H1 (cell line): ENCODE data around the gene SERINC1. TPM values are rescaled to one million over a fixed set of nuclear protein-coding genes. Genes with fewer than 3 reads are reported as not detected.

Experiments
- CTCF ChIA-PET: fragments of 300-600 bp; sonication (Branson Sonifier 250); formaldehyde crosslinking; loops from one replicate; lab custom pipeline; 2021; ENCODE audit not compliant: partially characterized antibody; lab: Charles Lee
- POLR2A ChIA-PET: fragments of 300-600 bp; sonication (Branson Sonifier 250); formaldehyde crosslinking; loops from one replicate; lab custom pipeline; 2021; ENCODE audit warnings: inconsistent platforms; ENCODE audit not compliant: partially characterized antibody; lab: Charles Lee
- DNase-seq, 2 experiments: peaks; one replicate each; pipeline versions ENCODE4 v3.0.0 to v3.0.0-alpha.2; 2010 to 2022; ENCODE audit warnings: low spot score in 2 of 2, low read depth in 1 of 2, mixed read lengths in 1 of 2
- FAIRE-seq: peaks from 2 replicates; lab custom pipeline; 2011; peaks lifted over from hg19 to GRCh38; lab: Jason Lieb, UNC
- H2AFZ ChIP-seq: 2 replicates; pipeline ENCODE4 v1.8.1; 2012; ENCODE audit warnings: low read length, inconsistent platforms
- H2AK5ac ChIP-seq: 2 replicates; pipeline ENCODE4 v1.6.1; 2013; ENCODE audit warnings: low read depth, low read length
- H2BK120ac ChIP-seq: replicated peaks from 2 replicates; pipeline ENCODE3; 2013; ENCODE audit warnings: low read depth, low read length, inconsistent platforms
- H2BK12ac ChIP-seq: 2 replicates; pipeline ENCODE4 v1.6.1; 2013; ENCODE audit warnings: low read depth, low read length
- H2BK15ac ChIP-seq: 2 replicates; pipeline ENCODE4 v1.6.1; 2013; ENCODE audit warnings: low read length
- H2BK20ac ChIP-seq: 2 replicates; pipeline ENCODE4 v1.6.1; 2013; ENCODE audit warnings: low read length
- H2BK5ac ChIP-seq: 2 replicates; pipeline ENCODE4 v1.6.1; 2013; ENCODE audit warnings: low read depth, low read length
- H3K14ac ChIP-seq: 2 replicates; pipeline ENCODE4 v1.6.1; 2013; ENCODE audit warnings: inconsistent platforms; ENCODE audit not compliant: insufficient read length
- H3K18ac ChIP-seq: 2 replicates; pipeline ENCODE4 v1.6.1; 2013; ENCODE audit warnings: low read length; ENCODE audit errors: extremely low read depth
- H3K23ac ChIP-seq: 2 replicates; pipeline ENCODE4 v1.6.1; 2013; ENCODE audit warnings: inconsistent platforms; ENCODE audit not compliant: insufficient read length
- H3K23me2 ChIP-seq: 2 replicates; pipeline ENCODE4 v1.6.1; 2013; ENCODE audit warnings: low read depth, low read length
- H3K27ac ChIP-seq: 2 replicates; pipeline ENCODE4 v1.6.1; 2011; ENCODE audit warnings: low read depth, low read length, inconsistent platforms
- H3K27me3 ChIP-seq, 4 experiments: replicated peaks in 1 of 4; 1 replicate in 1 of 4; 2 replicates in 3 of 4; pipeline versions ENCODE4 v1.6.1 to v1.8.1; 2011 to 2013; ENCODE audit warnings: low read length in 3 of 4, mild to moderate bottlenecking in 3 of 4, inconsistent platforms in 2 of 4, mixed read lengths in 2 of 4, moderate library complexity in 1 of 4; ENCODE audit not compliant: control insufficient read depth in 3 of 4, insufficient read depth in 3 of 4; ENCODE audit errors: extremely low read depth in 1 of 4
- H3K36me3 ChIP-seq, 4 experiments: 2 replicates each; pipeline versions ENCODE4 v1.6.1 to v1.8.1; 2011 to 2013; ENCODE audit warnings: mild to moderate bottlenecking in 4 of 4, low read length in 3 of 4, moderate library complexity in 2 of 4, control low read depth in 1 of 4, inconsistent platforms in 1 of 4; ENCODE audit not compliant: insufficient read depth in 4 of 4, control insufficient read depth in 2 of 4
- H3K4ac ChIP-seq: replicated peaks from 2 replicates; pipeline ENCODE3; 2013; ENCODE audit warnings: low read length, low read depth, mixed read lengths, inconsistent platforms; ENCODE audit not compliant: insufficient read length
- H3K4me1 ChIP-seq, 4 experiments: replicated peaks in 1 of 4; 1 replicate in 1 of 4; 2 replicates in 3 of 4; pipeline versions ENCODE4 v1.6.1 to v1.8.1; 2011 to 2013; ENCODE audit warnings: low read length in 3 of 4, inconsistent platforms in 2 of 4, mixed read lengths in 1 of 4; ENCODE audit not compliant: insufficient read depth in 4 of 4, control insufficient read depth in 3 of 4
- H3K4me2 ChIP-seq, 2 experiments: 2 replicates each; pipeline versions ENCODE4 v1.6.1 to v1.8.1; 2011 to 2013; ENCODE audit warnings: low read depth in 2 of 2, low read length in 2 of 2, control low read depth in 1 of 2, inconsistent platforms in 1 of 2, mild to moderate bottlenecking in 1 of 2; ENCODE audit not compliant: insufficient read depth in 1 of 2
- H3K4me3 ChIP-seq, 4 experiments: fragments of 200-600, 300-600 bp in 1 of 4; sonication (generic), shearing (Covaris generic), sonication (Bioruptor Twin) in 1 of 4; 2 replicates each; pipeline versions ENCODE4 v1.5.1 to v1.8.1; 2011 to 2016; ENCODE audit warnings: low read length in 4 of 4, low read depth in 3 of 4, control low read depth in 2 of 4, inconsistent platforms in 2 of 4, mild to moderate bottlenecking in 2 of 4, mixed read lengths in 1 of 4, moderate library complexity in 1 of 4; ENCODE audit not compliant: insufficient read depth in 2 of 4; ENCODE audit errors: extremely low read depth in 1 of 4
- H3K56ac ChIP-seq: replicated peaks from 2 replicates; pipeline ENCODE3; 2013; ENCODE audit warnings: low read depth, mild to moderate bottlenecking, mixed read lengths, low read length, inconsistent platforms; ENCODE audit not compliant: insufficient read length
- H3K79me1 ChIP-seq: 2 replicates; pipeline ENCODE4 v1.6.1; 2013; ENCODE audit warnings: low read depth, low read length, control low read depth
- H3K79me2 ChIP-seq, 2 experiments: 2 replicates each; pipeline versions ENCODE4 v1.6.1 to v1.8.1; 2012 to 2013; ENCODE audit warnings: low read length in 2 of 2, mild to moderate bottlenecking in 2 of 2, inconsistent platforms in 1 of 2; ENCODE audit not compliant: insufficient read depth in 2 of 2, control insufficient read depth in 1 of 2
- H3K9ac ChIP-seq, 4 experiments: replicated peaks in 1 of 4; 1 replicate in 1 of 4; 2 replicates in 3 of 4; pipeline versions ENCODE4 v1.6.1 to v1.8.1; 2011 to 2013; ENCODE audit warnings: low read depth in 3 of 4, low read length in 3 of 4, control low read depth in 2 of 4, mild to moderate bottlenecking in 2 of 4, moderate library complexity in 2 of 4, inconsistent platforms in 1 of 4; ENCODE audit errors: extremely low read depth in 1 of 4
- H3K9me3 ChIP-seq, 2 experiments: 2 replicates each; pipeline versions ENCODE4 v1.6.1 to v1.8.1; 2012 to 2013; ENCODE audit warnings: mild to moderate bottlenecking in 2 of 2, moderate library complexity in 2 of 2, control low read depth in 1 of 2, inconsistent platforms in 1 of 2, low read depth in 1 of 2, low read length in 1 of 2, mixed read lengths in 1 of 2; ENCODE audit not compliant: insufficient read depth in 2 of 2
- H4K20me1 ChIP-seq, 2 experiments: replicated peaks in 1 of 2; 2 replicates each; pipeline versions ENCODE3 to v1.8.1; 2011 to 2013; ENCODE audit warnings: inconsistent platforms in 2 of 2, low read length in 2 of 2, mild to moderate bottlenecking in 1 of 2; ENCODE audit not compliant: insufficient read depth in 2 of 2, control insufficient read depth in 1 of 2
- H4K5ac ChIP-seq: 2 replicates; pipeline ENCODE4 v1.6.1; 2013; ENCODE audit warnings: low read length, low read depth, mixed read lengths, inconsistent platforms; ENCODE audit not compliant: insufficient read length
- H4K8ac ChIP-seq: 2 replicates; pipeline ENCODE4 v1.8.0; 2013; ENCODE audit warnings: mild to moderate bottlenecking, moderate library complexity, low read length, inconsistent platforms; ENCODE audit not compliant: insufficient read depth; ENCODE audit errors: extremely low read depth
- H4K91ac ChIP-seq: replicated peaks from 2 replicates; pipeline ENCODE3; 2013; ENCODE audit warnings: low read length, mixed read lengths, inconsistent platforms; ENCODE audit not compliant: insufficient read length
- CHD2 ChIP-seq: IDR thresholded peaks from 2 replicates; pipeline ENCODE4 v1.6.1; 2012; ENCODE audit warnings: low read length, improper control_type of control experiment
- E2F6 ChIP-seq: IDR thresholded peaks from 2 replicates; pipeline ENCODE4 v1.6.1; 2012; ENCODE audit warnings: inconsistent platforms
- JUND ChIP-seq: IDR thresholded peaks from 2 replicates; pipeline ENCODE4 v1.6.1; 2011; ENCODE audit warnings: mild to moderate bottlenecking, improper control_type of control experiment, low read length
- SIN3A ChIP-seq, 2 experiments: IDR thresholded peaks in 1 of 2; conservative IDR thresholded peaks in 1 of 2; 2 replicates each; pipeline ENCODE4 v1.6.1; 2011 to 2012; ENCODE audit warnings: low read length in 2 of 2, improper control_type of control experiment in 1 of 2, low read depth in 1 of 2, mild to moderate bottlenecking in 1 of 2
- SIRT6 ChIP-seq: IDR thresholded peaks from one replicate; pipeline ENCODE4 v1.7.1; 2012; ENCODE audit warnings: low read length, inconsistent platforms
- SIX5 ChIP-seq: IDR thresholded peaks from 2 replicates; pipeline ENCODE4 v1.6.1; 2011; ENCODE audit warnings: mild to moderate bottlenecking, low read depth, low read length
- SP1 ChIP-seq: IDR thresholded peaks from 2 replicates; pipeline ENCODE4 v1.6.1; 2011; ENCODE audit warnings: low read depth, low read length
- SRF ChIP-seq: IDR thresholded peaks from 2 replicates; pipeline ENCODE4 v1.6.1; 2011; ENCODE audit warnings: mild to moderate bottlenecking, low read depth, low read length, moderate library complexity
- TCF12 ChIP-seq: IDR thresholded peaks from 2 replicates; pipeline ENCODE4 v1.6.1; 2011; ENCODE audit warnings: low read depth, mild to moderate bottlenecking, low read length
- WGBS, 2 experiments: shearing (Covaris generic) in 1 of 2; methylation state at CpG; one replicate each; pipeline versions ENCODE4 v1.1.6 to v1.1.7; 2013 to 2015; ENCODE audit warnings: low lambda C conversion rate in 2 of 2, mixed read lengths in 2 of 2, inconsistent platforms in 1 of 2, low coverage in 1 of 2, missing lambda C conversion rate in 1 of 2; ENCODE audit not compliant: insufficient replicate concordance in 2 of 2, insufficient coverage in 1 of 2, insufficient read length in 1 of 2; ENCODE audit errors: extremely low coverage in 1 of 2, missing lambda C conversion rate in 1 of 2; 5-methylcytosine and 5-hydroxymethylcytosine counted together
- polyA plus RNA-seq, 7 experiments: library from polyadenylated mRNA; depleted of rRNA in 3 of 7; stranded (reverse) in 5 of 7; unstranded in 2 of 7; fragments of >200 nt in 5 of 7; fragments of 200-250 nt in 2 of 7; gene quantifications; 1 replicate in 5 of 7; 2 replicates in 1 of 7; 4 replicates in 1 of 7; pipeline versions ENCODE4 v1.2.1 to v1.2.3, GENCODE V29; 2011 to 2013; ENCODE audit warnings: missing spikeins in 2 of 7, mixed read lengths in 2 of 7
- total RNA-seq: library from RNA; stranded (reverse); fragmentation: NEBNext Ultra II Directional; extraction: Animal tissue kit (Norgen Biotek cat#: 25700); gene quantifications from 2 replicates; pipeline ENCODE4 v1.2.1, GENCODE V29; 2021

SERINC1 gene
- total and polyA plus RNA-seq, 2 of the 8 experiments (the other 6 are each of a cell fraction or from before 2014, with no cell fraction given): 15.4 to 38.6 TPM

GRCh38 chr6:122422003-122422402, 49.6 kb downstream of the SERINC1 start:
- H4K5ac ChIP-seq: no peak overlapping the region
- no peak overlapping the region for H3K4me2 ChIP-seq
- 84% methylated on average over 2 of the region's 2 CpGs; no CpG with 5 or more reads in 1 of the 2 experiments for WGBS, 2 experiments
- no peaks in the 10 kb centered on the region for H3K23me2 ChIP-seq
- no peaks in the 10 kb centered on the region for H3K79me2 ChIP-seq
- no peak overlapping the region for H3K4me3 ChIP-seq
- H3K4ac ChIP-seq: no peak overlapping the region
- H2AFZ ChIP-seq: no peak overlapping the region
- CTCF ChIA-PET: interaction anchor here (0.6 to 0.8 kb wide), 2 partner anchors 221 to 417 kb away, joined by 3 read pairs; no protein-coding TSS in a partner anchor
- H3K27me3 ChIP-seq: no peaks in the 10 kb centered on the region
- FAIRE-seq: no peak
- H3K18ac ChIP-seq: no peak overlapping the region
- H2BK120ac ChIP-seq: no peak overlapping the region
- no peak overlapping the region for H4K91ac ChIP-seq
- no peak overlapping the region for H3K14ac ChIP-seq
- POLR2A ChIA-PET: interaction anchor here (0.9 kb wide), 1 partner anchor 20 kb away, joined by 3 read pairs; no protein-coding TSS in a partner anchor
- no peak for DNase-seq
- H3K9ac ChIP-seq: no peak overlapping the region
- H3K23ac ChIP-seq: no peak overlapping the region
- H3K79me1 ChIP-seq: no peaks in the 10 kb centered on the region
- TF ChIP-seq SIX5: no peak
- TF ChIP-seq SIN3A (conservative IDR thresholded peaks at IDR 0.05 in 1 of 2, IDR thresholded peaks at IDR 0.05 in 1 of 2; ENCODE audit: low read depth in 1 of 2, low read length in 2 of 2): no peak
- TF ChIP-seq SIRT6: no peak
- TF ChIP-seq CHD2: no peak
- no peak for TF ChIP-seq E2F6
- TF ChIP-seq JUND: no peak
- no peak for TF ChIP-seq TCF12
- TF ChIP-seq SRF: no peak
- no peak for TF ChIP-seq SP1
- no peak overlapping the region for H4K8ac ChIP-seq
- no peaks in the 10 kb centered on the region for H3K4me1 ChIP-seq
- H4K20me1 ChIP-seq: peaks cover 0 to 3% of the 10 kb centered on the region in 2 experiments
- no peak overlapping the region for H2BK5ac ChIP-seq
- H2BK15ac ChIP-seq: no peak overlapping the region
- no peaks in the 10 kb centered on the region for H3K9me3 ChIP-seq
- no peak overlapping the region for H2AK5ac ChIP-seq
- H3K27ac ChIP-seq: no peak overlapping the region
- H2BK20ac ChIP-seq: no peak overlapping the region
- H3K36me3 ChIP-seq: peaks cover 0 to 44% (median 16%) of the 10 kb centered on the region in 4 experiments; a peak in 5 of 8 replicates
- H3K56ac ChIP-seq: no peak overlapping the region
- no peak overlapping the region for H2BK12ac ChIP-seq
